ENCODE results near the gene DNAJB6. TPM values are rescaled to one million over a fixed set of nuclear protein-coding genes. Genes with fewer than 3 reads are reported as not detected.

The DNAJB6 gene
- total and polyA plus RNA-seq, 5 donors from 2014 or later = 115 to 250 (median 121) TPM

DNA sequence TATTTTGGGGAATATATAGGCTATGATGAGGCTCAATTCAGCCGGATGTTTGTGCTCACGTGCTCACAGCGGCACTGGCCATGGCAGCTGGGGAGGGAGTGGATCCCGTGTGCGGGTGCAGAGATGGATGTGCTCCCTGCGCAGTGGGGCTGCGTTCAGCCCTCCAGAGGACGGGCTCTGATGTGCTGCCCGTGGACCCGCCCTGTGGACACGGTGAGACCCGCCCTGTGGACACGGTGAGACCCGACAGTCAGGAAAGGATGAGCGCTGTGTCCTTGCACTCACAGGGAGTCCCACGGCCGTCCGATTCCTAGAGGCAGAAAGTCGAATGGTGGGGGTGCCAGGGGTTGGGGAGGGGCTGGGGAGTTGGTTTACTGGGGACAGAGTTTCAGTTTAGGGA lies 89.0 kb downstream of the DNAJB6 start:
- H3K4me3 ChIP-seq (ENCODE audit: low read depth, low read length) = no peak overlapping the region
- no peak for ATAC-seq (ENCODE audit: low read depth in 2 of 2)
- no peak for DNase-seq
- H3K4me3 Mint-ChIP-seq = no peak overlapping the region
- H3K27ac ChIP-seq (ENCODE audit: insufficient read depth, low read length, poor library complexity, severe bottlenecking) = no peak overlapping the region
- H3K36me3 Mint-ChIP-seq = no peaks in the 10 kb centered on the region
- H3K36me3 ChIP-seq (ENCODE audit: control insufficient read depth, insufficient read depth, low read length) = no peaks in the 10 kb centered on the region
- no peaks in the 10 kb centered on the region for H3K27me3 Mint-ChIP-seq
- H3K27ac Mint-ChIP-seq = no peak overlapping the region
- no peaks in the 10 kb centered on the region for H3K9me3 ChIP-seq (ENCODE audit: control insufficient read depth in 2 of 2, low read length in 2 of 2)
- no peaks in the 10 kb centered on the region for H3K4me1 Mint-ChIP-seq
- no peaks in the 10 kb centered on the region for H3K4me1 ChIP-seq (ENCODE audit: control insufficient read depth, insufficient read depth, low read length, poor library complexity, severe bottlenecking)
- peaks cover 0 to 2% (median 0%) of the 10 kb centered on the region in 7 donors for H3K9me3 Mint-ChIP-seq
- no peaks in the 10 kb centered on the region for H3K27me3 ChIP-seq (ENCODE audit: control insufficient read depth, insufficient read depth, low read length)

DNA sequence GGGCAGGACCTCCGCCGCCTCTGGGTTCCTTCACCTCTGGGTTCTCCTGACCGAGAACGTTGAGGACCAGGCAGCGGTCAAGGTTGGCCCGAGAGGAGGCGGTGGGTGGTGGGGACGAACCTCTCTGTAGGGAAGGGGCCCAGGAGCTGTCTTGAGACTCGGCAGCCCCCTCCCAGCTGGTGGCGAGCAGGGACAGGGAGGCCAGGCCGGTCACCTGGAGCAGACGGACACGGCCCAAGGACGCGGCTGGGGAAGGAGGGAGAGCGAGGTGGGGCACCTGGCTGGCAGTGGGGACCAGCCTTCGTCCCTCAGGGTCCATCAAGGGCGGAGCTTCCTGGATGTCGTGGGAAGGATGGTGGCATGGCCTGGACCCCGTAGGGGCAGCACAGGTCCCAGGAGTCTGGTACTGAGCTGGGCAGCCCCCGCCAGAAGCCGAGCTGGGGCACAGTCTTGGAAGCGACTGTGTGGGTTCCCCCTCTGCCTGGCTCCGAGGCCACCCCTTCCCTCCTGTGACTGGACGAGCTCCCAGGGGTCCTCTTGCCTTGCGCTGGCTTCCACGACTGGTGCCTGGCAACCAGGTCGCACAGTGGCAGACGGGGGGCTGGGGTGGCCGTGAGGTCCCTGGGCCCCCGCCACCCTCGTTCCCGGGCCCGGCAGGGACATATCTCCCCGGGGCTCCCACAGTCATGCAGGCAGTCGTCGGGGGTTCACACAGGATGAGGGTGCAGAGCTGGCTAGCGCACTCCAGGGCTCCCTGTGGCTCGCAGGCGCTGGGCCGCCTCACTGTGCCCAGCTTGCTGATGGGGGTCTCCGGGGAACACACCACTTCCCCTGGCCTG lies 89.9 kb downstream of the DNAJB6 start:
- H3K4me1 ChIP-seq (ENCODE audit: control insufficient read depth, insufficient read depth, low read length, poor library complexity, severe bottlenecking) = no peaks in the 10 kb centered on the region
- DNase-seq = no peak

DNA sequence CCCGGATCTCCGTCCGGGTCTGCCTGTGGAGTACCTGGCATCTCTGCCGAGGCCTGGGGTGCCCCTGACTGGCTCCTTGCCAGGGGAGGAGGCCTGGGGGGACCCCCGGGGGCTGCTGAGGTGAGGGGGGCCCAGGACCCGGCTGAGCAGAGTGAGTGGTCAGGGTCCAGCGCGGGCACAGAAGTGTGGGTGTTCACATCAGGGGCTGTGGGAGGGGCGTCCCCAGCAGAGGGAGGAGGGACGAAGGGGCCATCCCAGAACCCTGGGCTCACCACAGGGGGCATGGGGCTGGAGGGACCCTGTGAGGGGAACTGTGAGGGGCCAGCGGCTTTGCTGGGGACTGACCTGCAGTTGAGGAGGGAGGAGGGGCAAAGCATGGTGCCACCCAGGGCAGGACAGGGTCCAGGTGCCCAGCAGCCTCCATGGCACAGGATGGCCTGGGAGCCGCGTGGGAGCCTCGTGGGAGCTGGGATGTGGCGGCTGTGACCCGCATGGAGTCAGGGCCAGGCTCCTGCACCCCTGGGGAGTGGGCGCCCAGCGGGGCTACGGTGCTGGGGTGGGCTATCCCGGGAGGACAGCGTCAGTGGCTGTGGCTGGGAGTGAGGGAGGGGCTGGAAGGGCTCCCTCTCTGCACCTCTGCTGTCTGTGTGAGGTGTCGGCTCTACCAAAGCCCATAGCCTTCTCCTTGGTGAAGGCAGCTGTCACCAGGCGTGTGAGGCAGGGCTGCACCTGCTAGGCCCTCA lies 91.2 kb downstream of the DNAJB6 start:
- H3K4me1 ChIP-seq (ENCODE audit: control insufficient read depth, insufficient read depth, low read length, poor library complexity, severe bottlenecking) = peaks cover 7% of the 10 kb centered on the region
- ATAC-seq (ENCODE audit: low read depth in 2 of 2) (no peak), DNase-seq (peak in 1 of 3 donors; percentile 1)
- H3K4me3 ChIP-seq (ENCODE audit: low read depth, low read length) = no peak overlapping the region
- Mint-ChIP-seq H3K4me3 (no peak overlapping the region), H3K36me3 (no peaks in the 10 kb centered on the region), H3K27ac (no peak overlapping the region), H3K27me3 (no peaks in the 10 kb centered on the region), H3K9me3 (peaks cover 0 to 2% (median 0%) of the 10 kb centered on the region in 7 donors), H3K4me1 (peaks cover 0 to 7% (median 1%) of the 10 kb centered on the region in 4 donors)
- H3K27ac ChIP-seq (ENCODE audit: insufficient read depth, low read length, poor library complexity, severe bottlenecking) = no peak overlapping the region
- H3K9me3 ChIP-seq (ENCODE audit: control insufficient read depth in 2 of 2, low read length in 2 of 2) = no peaks in the 10 kb centered on the region
- H3K36me3 ChIP-seq (ENCODE audit: control insufficient read depth, insufficient read depth, low read length) = no peaks in the 10 kb centered on the region
- no peaks in the 10 kb centered on the region for H3K27me3 ChIP-seq (ENCODE audit: control insufficient read depth, insufficient read depth, low read length)

More for the DNA sequence above, 89.9 kb downstream of the DNAJB6 start:
- Histone ChIP-seq H3K27ac (ENCODE audit: insufficient read depth, low read length, poor library complexity, severe bottlenecking) (no peak overlapping the region), H3K9me3 (ENCODE audit: control insufficient read depth in 2 of 2, low read length in 2 of 2) (no peaks in the 10 kb centered on the region), H3K27me3 (ENCODE audit: control insufficient read depth, insufficient read depth, low read length) (no peaks in the 10 kb centered on the region), H3K4me3 (ENCODE audit: low read depth, low read length) (no peak overlapping the region), H3K36me3 (ENCODE audit: control insufficient read depth, insufficient read depth, low read length) (no peaks in the 10 kb centered on the region)
- no peak for ATAC-seq (ENCODE audit: low read depth in 2 of 2)
- Mint-ChIP-seq H3K36me3 (no peaks in the 10 kb centered on the region), H3K9me3 (peaks cover 0 to 2% (median 0%) of the 10 kb centered on the region in 7 donors), H3K4me1 (no peaks in the 10 kb centered on the region), H3K27ac (no peak overlapping the region), H3K27me3 (no peaks in the 10 kb centered on the region), H3K4me3 (no peak overlapping the region)

DNA sequence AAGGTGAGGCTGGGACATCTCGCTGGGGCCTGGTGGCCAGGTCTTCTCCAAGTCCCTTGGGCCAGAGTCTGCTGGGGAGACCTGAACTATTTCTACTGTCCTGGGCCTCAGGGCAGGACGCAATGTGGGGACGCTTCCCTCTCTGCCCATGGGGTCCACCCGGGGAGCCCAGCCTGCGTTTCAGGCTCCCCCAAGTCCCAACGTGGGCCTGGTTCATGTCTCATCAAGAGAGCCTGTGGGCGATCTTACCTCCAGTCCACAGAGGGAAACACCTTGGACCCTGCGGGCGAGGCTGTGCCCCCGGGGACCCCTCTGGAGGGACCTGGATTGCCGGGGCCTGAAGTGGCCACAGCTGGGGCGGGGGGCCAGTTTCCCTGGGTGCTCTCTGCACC lies 91.7 kb downstream of the DNAJB6 start:
- Mint-ChIP-seq H3K27ac (no peak overlapping the region), H3K4me1 (peaks cover 0 to 13% (median 6%) of the 10 kb centered on the region in 4 donors)
- no peaks in the 10 kb centered on the region for H3K36me3 ChIP-seq (ENCODE audit: control insufficient read depth, insufficient read depth, low read length)

DNA sequence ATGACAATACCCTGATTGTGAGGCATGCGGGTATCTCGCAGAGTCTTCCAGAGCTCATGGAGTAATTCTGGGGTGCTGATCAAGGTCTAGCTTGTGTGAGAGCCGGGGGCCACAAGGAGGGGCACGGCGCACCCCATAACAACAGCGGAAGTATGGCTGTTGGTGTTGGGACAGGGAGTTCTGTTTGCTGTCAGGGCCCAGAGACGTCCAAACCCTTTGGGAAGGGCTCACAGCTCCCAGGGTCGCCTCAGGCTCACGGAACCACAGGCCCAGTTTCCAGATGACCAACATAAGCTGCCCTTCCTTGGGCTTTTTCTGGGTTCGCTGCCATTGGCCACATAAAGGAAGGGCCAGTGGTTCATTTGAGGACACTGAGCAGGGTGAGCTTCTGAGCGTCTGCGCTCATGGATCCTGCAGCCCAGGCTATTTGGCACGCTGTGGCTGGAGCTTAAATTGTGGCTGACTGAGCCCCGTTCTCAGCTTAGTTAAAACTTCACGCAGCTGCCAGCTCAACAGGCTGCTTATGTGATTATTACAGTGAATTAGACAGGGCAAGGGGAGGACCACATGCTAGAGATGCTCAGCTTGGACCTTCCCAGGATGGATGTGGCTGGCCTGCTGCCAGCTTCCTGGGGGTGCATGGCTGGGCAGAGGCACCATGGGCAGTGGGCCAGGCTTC lies 92.3 kb downstream of the DNAJB6 start:
- no peak for ATAC-seq (ENCODE audit: low read depth in 2 of 2)
- Mint-ChIP-seq H3K4me3 (no peak overlapping the region), H3K27ac (no peak overlapping the region)

More for the DNA sequence above, 91.7 kb downstream of the DNAJB6 start:
- Histone ChIP-seq H3K4me3 (ENCODE audit: low read depth, low read length) (no peak overlapping the region), H3K9me3 (ENCODE audit: control insufficient read depth in 2 of 2, low read length in 2 of 2) (no peaks in the 10 kb centered on the region), H3K4me1 (ENCODE audit: control insufficient read depth, insufficient read depth, low read length, poor library complexity, severe bottlenecking) (peaks cover 8% of the 10 kb centered on the region), H3K27me3 (ENCODE audit: control insufficient read depth, insufficient read depth, low read length) (no peaks in the 10 kb centered on the region), H3K27ac (ENCODE audit: insufficient read depth, low read length, poor library complexity, severe bottlenecking) (no peak overlapping the region)
- Mint-ChIP-seq H3K27me3 (no peaks in the 10 kb centered on the region), H3K36me3 (no peaks in the 10 kb centered on the region), H3K4me3 (no peak overlapping the region), H3K9me3 (peaks cover 0 to 2% (median 0%) of the 10 kb centered on the region in 7 donors)
- DNase-seq = no peak
- ATAC-seq (ENCODE audit: low read depth in 2 of 2) = no peak

DNA sequence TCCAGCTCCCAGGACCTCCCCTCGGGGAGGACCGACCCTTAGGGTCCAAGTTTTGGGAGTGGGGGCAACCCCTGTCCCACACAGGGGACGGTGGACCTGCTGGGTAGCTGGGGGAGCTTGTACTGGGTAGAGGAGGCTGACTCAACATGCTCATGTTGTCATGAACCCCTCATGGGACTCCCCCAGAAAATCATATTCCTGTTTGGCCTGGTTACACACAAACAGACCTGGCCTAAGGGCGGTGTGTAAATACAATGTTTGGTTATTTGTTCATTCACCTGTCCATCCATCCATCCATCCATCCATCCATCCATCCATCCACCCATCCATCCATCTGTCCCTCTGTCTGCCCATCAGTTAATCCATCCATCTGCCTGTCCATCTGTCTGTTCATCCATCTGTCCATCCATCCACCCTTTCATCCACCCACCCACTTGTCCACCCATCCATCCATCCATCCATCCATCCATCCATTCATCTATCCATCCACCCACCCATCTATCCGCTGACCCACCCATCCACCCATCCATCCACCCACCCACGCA lies 92.9 kb downstream of the DNAJB6 start:
- H3K27ac ChIP-seq (ENCODE audit: insufficient read depth, low read length, poor library complexity, severe bottlenecking) = no peak overlapping the region
- Mint-ChIP-seq H3K4me3 (no peak overlapping the region), H3K9me3 (peaks cover 0 to 2% (median 0%) of the 10 kb centered on the region in 7 donors), H3K36me3 (no peaks in the 10 kb centered on the region), H3K27me3 (no peaks in the 10 kb centered on the region), H3K4me1 (peaks cover 0 to 14% (median 8%) of the 10 kb centered on the region in 4 donors), H3K27ac (no peak overlapping the region)
- no peaks in the 10 kb centered on the region for H3K36me3 ChIP-seq (ENCODE audit: control insufficient read depth, insufficient read depth, low read length)
- no peaks in the 10 kb centered on the region for H3K9me3 ChIP-seq (ENCODE audit: control insufficient read depth in 2 of 2, low read length in 2 of 2)
- peak in 1 of 3 donors; percentile 0 for DNase-seq
- H3K27me3 ChIP-seq (ENCODE audit: control insufficient read depth, insufficient read depth, low read length) = no peaks in the 10 kb centered on the region
- peaks cover 8% of the 10 kb centered on the region for H3K4me1 ChIP-seq (ENCODE audit: control insufficient read depth, insufficient read depth, low read length, poor library complexity, severe bottlenecking)
- no peak for ATAC-seq (ENCODE audit: low read depth in 2 of 2)
- H3K4me3 ChIP-seq (ENCODE audit: low read depth, low read length) = no peak overlapping the region

More for the DNA sequence above, 92.3 kb downstream of the DNAJB6 start:
- Mint-ChIP-seq H3K36me3 (no peaks in the 10 kb centered on the region), H3K4me1 (peaks cover 0 to 14% (median 8%) of the 10 kb centered on the region in 4 donors), H3K9me3 (peaks cover 0 to 2% (median 0%) of the 10 kb centered on the region in 7 donors), H3K27me3 (no peaks in the 10 kb centered on the region)
- no peak overlapping the region for H3K27ac ChIP-seq (ENCODE audit: insufficient read depth, low read length, poor library complexity, severe bottlenecking)
- no peaks in the 10 kb centered on the region for H3K27me3 ChIP-seq (ENCODE audit: control insufficient read depth, insufficient read depth, low read length)
- DNase-seq = peak in 1 of 3 donors; percentile 0
- H3K4me3 ChIP-seq (ENCODE audit: low read depth, low read length) = no peak overlapping the region
- no peaks in the 10 kb centered on the region for H3K9me3 ChIP-seq (ENCODE audit: control insufficient read depth in 2 of 2, low read length in 2 of 2)
- H3K36me3 ChIP-seq (ENCODE audit: control insufficient read depth, insufficient read depth, low read length) = no peaks in the 10 kb centered on the region
- H3K4me1 ChIP-seq (ENCODE audit: control insufficient read depth, insufficient read depth, low read length, poor library complexity, severe bottlenecking) = peaks cover 8% of the 10 kb centered on the region

DNA sequence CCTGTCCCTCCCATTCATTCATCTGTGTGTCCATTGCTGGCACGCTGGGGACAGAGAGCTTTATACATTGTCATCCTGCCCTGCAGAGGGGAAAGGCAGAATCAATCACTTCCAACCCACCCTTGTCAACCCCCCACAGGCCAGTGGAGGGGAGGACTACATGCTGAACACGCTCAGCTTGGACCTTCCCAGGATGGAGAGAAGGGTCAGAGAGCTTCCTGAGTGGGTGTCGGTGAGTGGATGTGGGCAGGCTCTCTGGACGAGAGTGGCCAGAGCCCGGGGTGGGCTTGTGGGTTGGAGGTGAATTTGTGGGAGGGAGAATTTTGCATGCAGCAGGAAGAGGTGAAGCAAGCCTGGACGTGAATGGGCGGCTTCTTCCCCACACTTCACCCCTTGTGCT lies 93.9 kb downstream of the DNAJB6 start:
- Mint-ChIP-seq H3K4me1 (peaks cover 0 to 14% (median 8%) of the 10 kb centered on the region in 4 donors), H3K4me3 (no peak overlapping the region), H3K27ac (no peak overlapping the region), H3K9me3 (peaks cover 0 to 2% (median 0%) of the 10 kb centered on the region in 7 donors), H3K36me3 (no peaks in the 10 kb centered on the region), H3K27me3 (no peaks in the 10 kb centered on the region)
- no peaks in the 10 kb centered on the region for H3K36me3 ChIP-seq (ENCODE audit: control insufficient read depth, insufficient read depth, low read length)
- H3K4me3 ChIP-seq (ENCODE audit: low read depth, low read length) = no peak overlapping the region
- H3K9me3 ChIP-seq (ENCODE audit: control insufficient read depth in 2 of 2, low read length in 2 of 2) = no peaks in the 10 kb centered on the region
- H3K27ac ChIP-seq (ENCODE audit: insufficient read depth, low read length, poor library complexity, severe bottlenecking) = no peak overlapping the region
- peaks cover 8% of the 10 kb centered on the region for H3K4me1 ChIP-seq (ENCODE audit: control insufficient read depth, insufficient read depth, low read length, poor library complexity, severe bottlenecking)
- no peaks in the 10 kb centered on the region for H3K27me3 ChIP-seq (ENCODE audit: control insufficient read depth, insufficient read depth, low read length)
- ATAC-seq (ENCODE audit: low read depth in 2 of 2) = no peak
- no peak for DNase-seq
